Skeletal muscle cell (primary cell): ENCODE measurements around the gene VPS13D.
A peak's percentile ranks its signal among the peaks of the same experiment; 100 is the strongest.

Experiments
- DNase-seq: peaks from one replicate; pipeline ENCODE4 v3.0.0-alpha.2; 2010; ENCODE audit warnings: low read depth
- H3K4me3 ChIP-seq: 2 replicates; pipeline ENCODE4 v1.5.1; 2011; ENCODE audit warnings: low read depth, mild to moderate bottlenecking, control low read depth, low read length, moderate library complexity

Gene VPS13D

DNA sequence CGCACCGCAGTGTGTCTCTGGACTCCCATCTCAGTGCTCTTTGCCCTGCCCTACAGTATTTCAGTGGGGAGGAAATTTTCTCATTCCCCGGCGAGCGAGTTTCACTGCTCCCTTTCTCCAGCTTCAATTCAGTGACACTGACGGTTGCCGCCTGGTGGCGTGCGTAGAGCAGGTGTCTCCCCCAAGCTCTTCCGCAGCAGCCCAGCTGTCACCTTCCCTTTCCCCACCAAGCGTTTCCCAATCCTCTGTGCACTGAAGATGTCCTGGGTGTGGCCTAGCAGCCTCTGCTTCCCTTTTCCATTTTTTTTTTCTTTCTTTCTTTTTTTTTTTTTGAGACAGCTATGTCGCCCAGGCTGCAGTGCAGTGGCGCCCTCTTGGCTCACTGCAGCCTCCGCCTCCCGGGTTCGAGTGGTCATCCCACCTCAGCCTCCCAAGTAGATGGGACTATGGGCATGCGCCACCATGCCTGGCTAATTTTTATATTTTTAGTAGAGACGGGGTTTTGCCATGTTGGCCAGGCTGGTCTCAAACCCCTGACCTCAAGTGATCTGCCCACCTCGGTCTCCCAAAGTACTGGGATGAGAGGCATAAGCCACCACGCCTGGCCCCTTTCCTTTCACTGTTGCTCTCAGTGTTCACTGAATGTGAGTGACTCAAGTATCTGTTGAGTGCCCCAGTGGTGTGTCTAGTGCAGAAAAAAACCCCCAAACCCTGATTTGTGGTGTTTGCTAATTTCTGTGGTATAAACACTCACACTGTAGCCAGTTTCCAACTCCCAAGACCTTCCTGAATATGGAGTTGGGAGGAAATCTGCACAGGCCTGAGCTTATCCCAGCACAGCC lies 33.0 kb upstream of the VPS13D start:
- DNase-seq: no peak
- H3K4me3 ChIP-seq: no peak overlapping the region

DNA sequence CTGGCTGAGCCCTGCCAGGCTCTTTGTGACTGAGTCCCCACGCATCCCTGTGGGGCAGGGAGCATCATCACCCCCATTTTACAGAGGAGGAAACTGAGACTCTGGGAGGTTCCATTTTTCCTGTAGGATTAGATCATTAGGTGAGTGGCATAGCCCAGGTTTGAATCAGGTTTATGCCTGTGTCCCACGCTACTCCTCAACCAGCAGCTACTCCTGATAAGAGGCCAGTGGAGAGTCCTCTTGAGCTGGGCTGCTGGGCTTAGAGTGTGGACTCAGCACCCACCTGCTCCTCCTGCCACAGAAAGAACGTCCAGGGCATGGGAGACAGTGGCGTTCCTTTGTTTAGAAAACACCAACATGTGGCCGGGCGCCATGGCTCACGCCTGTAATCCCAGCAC lies 32.3 kb upstream of the VPS13D start:
- no peak for DNase-seq
- H3K4me3 ChIP-seq: no peak overlapping the region

DNA sequence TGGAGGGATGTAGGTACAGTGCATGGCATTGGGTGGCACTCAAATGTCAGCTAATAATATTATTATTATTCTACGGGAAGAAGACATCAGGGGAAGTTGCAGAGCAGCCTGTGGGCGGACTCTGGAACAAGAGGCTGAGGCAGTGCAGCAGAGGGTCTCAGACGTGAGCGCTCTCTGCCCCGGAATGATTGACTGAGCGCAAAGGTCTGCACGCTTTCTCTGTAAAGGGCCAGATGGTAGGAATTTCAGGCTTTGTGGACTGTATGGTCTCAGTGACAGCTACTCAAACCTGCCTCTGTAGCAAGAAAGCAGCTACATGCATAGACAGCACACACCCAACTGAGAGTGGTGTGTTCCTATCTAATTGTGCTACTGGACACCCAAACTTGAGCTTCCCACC lies 29.6 kb upstream of the VPS13D start:
- no peak for DNase-seq
- no peak overlapping the region for H3K4me3 ChIP-seq

DNA sequence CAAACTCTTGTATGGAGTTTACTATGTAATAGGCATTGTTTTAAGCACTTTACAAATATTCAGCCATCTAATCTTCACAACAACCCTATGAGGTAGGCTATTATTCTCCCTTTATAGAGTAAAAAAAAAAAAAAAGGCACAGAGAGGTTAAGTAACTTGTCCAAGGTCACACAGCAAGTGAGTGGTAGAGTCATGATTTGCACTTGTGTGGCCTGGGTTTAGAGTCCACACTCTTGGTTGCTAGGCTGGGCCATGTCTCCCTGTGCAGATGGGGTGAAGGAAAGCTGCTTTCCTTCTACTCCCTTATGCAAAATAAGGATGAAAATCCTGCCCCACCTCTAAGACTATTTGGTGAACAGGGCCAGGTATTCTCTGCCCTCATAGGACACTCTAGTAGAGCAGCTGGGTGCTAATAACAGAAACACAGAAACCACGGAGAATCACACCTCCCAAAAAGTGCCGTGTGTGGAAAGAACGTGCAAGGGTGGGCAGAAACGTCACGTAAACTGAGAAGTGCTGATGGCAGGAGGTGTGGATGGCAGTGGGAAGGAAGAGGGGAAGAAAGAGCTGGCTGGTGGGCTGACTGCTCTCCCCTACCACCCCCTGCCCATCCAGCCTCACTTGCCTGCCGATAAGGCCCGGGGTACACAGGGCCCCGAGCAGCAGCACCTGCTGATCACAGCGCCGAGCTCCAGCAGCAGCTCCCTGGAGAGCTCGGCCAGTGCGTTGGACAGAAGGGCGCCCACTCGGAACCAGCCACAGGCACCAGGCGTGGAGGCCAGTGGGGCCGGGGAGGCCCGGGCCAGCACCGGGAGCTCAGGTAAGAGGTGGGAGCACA lies 28.3 kb upstream of the VPS13D start:
- DNase-seq: no peak
- H3K4me3 ChIP-seq: no peak overlapping the region

DNA sequence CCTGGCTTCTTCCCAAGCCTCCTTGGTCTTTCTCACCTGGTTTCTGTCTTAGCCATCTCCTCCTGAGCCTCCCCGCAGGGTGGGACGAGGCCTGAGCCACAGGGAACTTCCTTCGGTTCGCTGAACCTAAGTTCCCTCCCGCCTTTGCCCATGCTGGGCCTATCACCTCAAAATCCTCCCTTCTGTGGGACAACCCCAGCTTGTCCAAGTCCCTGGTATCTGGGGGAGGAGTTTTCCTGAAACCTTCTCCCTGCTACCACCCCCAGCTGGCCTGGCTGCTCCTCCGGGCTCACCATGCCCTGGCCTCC lies 27.7 kb upstream of the VPS13D start:
- no peak overlapping the region for H3K4me3 ChIP-seq
- no peak for DNase-seq

DNA sequence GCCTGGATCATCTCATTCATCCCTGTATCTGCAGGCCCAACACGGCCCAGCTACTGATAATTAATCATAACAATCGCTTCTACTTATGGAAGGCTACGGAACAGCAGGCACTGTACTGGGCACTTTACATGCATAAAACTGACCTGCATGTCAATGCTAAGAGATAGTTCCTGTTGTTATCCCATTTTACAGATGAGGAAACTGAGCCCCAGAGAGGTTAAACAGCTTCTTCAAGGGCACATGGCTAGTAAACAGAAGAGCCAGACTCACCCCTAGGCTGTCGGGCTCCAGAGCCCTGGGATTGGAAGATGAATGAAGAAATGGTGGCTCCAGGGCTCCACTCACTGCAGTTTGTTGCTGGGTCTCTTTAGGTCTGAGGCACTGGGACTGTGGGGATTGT lies 27.3 kb upstream of the VPS13D start:
- no peak overlapping the region for H3K4me3 ChIP-seq

DNA sequence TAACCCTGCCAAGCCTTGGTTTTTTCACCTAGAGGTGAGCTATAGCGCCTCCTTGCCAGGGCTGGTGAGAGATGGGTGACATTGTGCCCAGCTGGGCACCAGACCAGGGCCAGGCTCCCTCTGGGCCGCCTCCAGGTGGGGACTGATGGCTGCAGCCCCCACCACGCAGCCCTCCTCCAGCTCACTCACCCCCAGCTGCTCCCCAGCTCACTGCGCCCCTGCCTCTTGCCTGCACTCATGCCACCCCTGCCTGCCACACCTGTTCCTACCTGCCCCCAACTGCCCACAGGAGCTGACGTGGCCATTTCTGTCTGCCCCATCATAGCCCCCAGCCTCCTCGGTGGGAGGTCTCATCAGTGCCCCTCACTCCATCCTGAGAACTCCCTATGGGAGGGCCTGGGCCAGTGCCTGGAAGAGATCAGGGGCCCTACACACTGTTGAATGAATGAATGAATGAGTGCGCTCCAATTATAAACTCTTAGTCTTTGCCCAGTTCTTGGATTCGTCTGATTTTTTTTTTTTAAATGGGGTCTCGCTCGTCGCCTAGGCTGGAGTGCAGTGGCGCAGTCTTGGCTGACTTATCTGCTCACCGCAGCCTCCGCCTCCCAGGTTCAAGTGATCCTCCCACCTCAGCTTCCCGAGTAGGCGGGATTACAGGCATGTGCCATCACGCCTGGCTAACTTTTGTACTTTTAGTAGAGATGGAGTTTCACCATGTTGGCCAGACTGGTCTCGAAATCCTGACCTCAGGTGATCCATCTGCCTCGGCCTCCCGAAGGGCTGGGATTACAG lies 26.4 kb upstream of the VPS13D start:
- no peak for DNase-seq
- H3K4me3 ChIP-seq: no peak overlapping the region

More for the DNA sequence above, 27.3 kb upstream of the VPS13D start:
- no peak for DNase-seq

DNA sequence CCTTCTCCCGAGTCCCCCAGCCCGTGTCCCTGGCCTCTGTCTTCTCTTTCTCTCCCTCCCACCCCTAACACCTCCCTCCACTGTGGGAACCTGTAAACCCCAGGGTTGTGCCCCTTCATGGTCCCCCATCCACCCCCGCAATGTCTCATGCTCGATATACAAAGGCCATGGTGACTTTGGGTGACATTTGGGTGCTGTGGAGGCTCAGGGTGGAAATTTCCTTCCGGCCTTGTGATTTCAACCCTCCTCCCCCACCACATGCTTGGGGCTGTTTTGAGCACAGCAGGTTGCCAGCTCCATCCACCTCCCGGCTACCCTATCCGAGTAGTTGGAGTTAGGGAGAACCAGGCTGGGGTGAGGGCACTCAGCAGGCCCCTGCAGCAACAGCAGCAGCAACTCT lies 25.7 kb upstream of the VPS13D start:
- no peak for DNase-seq
- H3K4me3 ChIP-seq: no peak overlapping the region

DNA sequence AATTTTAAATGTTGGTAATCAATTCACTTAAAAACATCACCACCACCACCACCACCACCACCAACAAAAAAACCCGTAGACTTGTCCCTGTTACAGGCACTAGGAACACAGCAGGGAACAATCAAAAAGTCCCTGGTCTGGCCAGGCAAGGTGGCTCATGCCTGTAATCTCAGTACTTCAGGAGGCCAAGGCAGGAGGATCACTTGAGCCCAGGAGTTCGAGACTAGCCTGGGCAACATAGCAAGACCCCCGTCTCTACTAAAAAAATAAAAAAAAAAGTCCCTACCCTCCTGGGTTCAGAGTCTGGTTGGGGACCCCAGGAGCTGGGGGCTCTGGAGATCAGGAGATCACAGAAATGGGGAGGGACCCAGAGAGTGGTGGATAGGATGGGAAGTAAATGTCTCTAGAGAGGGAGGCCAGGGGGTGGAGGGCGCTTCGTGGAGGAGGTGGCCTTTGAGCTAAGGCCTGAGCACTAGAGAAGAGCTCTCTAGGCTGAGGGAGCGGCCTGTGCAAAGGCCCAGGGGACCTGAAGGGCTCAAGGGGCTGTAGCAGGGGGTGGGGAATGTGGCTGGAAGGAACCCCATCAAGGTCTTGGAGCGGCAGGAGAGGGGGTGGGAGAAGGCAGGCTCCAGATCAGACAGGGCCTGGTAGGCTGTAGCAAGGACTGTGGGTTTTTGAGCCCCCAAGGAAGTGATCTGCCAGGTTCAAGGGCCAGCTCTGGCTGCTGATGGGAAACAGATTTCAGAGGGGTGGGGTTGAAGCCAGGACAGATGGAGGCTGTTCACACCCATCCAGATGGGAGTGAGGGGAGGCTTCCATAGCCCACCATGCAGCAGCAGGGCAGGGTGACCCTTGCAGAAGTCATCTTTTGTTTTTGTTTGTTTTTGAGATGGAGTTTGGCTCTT lies 24.8 kb upstream of the VPS13D start:
- no peak overlapping the region for H3K4me3 ChIP-seq
- no peak for DNase-seq

DNA sequence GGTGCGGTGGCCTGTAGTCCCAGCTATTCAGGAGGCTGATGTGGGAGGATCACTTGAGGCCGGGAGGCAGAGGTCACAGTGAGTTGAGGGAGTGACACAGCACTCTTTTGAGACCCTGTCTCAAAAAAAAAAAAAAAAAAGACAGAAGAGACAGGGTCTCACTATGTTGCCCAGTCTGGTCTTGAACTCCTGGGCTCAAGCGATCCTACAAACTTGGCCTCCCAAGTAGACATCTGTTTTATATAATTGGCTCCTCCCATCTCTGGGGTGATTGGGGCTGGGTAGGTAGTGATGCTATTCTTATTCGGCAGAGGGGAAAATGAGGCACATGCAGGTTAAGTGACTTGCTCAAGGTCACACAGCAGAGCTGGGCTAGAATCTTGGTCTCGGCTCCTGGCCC lies 23.6 kb upstream of the VPS13D start:
- H3K4me3 ChIP-seq: no peak overlapping the region
- no peak for DNase-seq

DNA sequence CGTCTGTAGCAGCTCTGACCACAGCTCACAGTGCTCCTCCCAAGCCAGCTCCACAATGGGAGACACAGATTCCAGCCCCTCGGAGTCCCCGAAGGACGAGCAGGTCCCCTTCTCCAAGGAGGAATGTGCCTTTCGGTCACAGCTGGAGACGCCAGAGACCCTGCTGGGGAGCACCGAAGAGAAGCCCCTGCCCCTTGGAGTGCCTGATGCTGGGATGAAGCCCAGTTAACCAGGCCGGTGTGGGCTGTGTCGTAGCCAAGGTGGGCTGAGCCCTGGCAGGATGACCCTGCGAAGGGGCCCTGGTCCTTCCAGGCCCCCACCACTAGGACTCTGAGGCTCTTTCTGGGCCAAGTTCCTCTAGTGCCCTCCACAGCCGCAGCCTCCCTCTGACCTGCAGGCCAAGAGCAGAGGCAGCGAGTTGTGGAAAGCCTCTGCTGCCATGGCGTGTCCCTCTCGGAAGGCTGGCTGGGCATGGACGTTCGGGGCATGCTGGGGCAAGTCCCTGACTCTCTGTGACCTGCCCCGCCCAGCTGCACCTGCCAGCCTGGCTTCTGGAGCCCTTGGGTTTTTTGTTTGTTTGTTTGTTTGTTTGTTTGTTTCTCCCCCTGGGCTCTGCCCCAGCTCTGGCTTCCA lies 22.9 kb upstream of the VPS13D start:
- DNase-seq: no peak
- no peak overlapping the region for H3K4me3 ChIP-seq

DNA sequence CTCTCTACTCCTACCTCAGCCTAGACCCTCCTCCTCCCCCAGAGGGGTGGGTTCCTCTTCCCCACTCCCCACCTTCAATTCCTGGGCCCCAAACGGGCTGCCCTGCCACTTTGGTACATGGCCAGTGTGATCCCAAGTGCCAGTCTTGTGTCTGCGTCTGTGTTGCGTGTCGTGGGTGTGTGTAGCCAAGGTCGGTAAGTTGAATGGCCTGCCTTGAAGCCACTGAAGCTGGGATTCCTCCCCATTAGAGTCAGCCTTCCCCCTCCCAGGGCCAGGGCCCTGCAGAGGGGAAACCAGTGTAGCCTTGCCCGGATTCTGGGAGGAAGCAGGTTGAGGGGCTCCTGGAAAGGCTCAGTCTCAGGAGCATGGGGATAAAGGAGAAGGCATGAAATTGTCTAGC lies 21.6 kb upstream of the VPS13D start:
- H3K4me3 ChIP-seq: no peak overlapping the region
- DNase-seq: no peak

DNA sequence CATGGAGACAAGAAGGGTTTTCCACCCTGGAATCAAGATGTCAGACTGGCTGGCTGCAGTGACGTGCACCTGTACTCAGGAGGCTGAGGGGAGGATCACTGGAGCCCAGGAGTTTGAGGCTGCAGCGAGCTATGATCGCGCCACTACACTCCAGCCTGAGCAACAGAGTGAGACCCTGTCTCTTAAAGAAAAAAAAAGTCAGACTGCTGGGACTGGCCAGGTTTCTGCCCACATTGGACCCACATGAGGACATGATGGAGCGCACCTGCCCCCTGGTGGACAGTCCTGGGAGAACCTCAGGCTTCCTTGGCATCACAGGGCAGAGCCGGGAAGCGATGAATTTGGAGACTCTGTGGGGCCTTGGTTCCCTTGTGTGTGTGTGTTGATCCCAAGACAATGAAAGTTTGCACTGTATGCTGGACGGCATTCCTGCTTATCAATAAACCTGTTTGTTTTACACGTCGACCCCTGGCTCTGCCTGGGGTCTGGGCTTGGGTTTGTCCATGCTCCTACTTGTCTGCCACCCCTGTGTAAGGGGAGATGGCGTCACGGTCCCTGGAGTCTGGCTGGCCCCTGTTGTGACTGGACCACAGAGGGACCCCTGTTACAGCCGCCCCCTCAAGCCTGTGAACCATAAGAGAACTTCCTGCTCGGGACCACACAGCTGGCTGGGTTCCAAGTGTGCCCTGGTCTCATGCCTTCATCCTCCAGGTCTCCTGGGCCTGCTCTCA lies 20.9 kb upstream of the VPS13D start:
- DNase-seq: peak; percentile 21
- H3K4me3 ChIP-seq: no peak overlapping the region

DNA sequence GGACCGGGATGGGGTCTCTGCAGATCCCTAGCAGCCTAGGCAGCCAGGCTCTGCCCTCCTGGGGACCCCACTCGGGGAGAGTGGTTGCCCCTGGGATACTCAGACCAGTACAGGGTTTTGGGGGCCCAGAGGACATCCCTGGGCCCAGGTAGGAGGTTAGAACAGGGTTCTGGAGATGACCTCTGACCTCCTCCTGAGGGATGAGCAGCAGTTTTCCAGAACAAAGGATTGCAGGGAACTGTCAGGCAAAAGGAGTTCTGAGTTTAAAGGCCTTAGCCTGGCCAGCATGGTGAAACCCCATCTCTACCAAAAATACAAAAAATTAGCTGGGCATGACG lies 20.4 kb upstream of the VPS13D start:
- no peak overlapping the region for H3K4me3 ChIP-seq
- DNase-seq: no peak

DNA sequence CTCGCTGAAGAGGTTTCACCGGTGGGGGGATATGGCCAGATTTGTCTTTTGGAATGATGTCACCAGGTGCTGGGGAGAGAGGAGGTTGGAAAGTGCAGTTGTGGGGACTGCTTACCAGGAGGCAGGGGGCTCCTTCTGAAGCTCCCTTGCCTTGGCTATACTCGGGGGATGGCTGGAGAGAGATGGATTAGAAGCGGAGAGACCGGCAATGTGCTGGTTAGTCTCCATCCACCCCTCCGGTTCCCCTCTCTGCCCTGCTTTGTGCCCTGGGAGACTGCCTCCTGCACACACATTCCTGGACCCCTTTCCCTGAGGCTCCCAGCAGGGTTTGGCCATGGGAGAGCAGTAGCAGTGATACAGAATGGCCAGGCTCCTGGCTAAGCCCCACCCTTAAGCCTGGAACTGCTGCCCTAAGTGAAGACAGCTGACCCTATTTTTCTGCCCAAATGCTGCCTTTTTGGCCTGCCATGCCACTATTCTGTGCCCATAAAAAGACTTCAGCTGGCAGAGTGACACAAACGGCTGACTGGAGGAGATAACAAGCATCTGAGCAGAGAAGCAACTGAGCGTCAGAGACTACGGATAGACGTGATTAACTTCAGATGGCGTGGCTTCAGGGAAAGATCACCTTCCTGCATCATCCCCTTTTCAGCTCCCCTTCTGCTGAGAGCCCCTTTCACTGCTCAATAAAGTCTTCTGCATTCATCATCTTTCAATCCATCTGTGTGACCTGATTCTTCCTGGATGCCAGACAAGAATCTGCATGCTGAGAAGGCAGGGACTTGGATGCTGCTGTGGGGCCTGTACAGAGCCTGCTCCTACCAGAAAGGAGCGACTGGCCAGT lies 14.5 kb upstream of the VPS13D start:
- H3K4me3 ChIP-seq: no peak overlapping the region
- DNase-seq: no peak

DNA sequence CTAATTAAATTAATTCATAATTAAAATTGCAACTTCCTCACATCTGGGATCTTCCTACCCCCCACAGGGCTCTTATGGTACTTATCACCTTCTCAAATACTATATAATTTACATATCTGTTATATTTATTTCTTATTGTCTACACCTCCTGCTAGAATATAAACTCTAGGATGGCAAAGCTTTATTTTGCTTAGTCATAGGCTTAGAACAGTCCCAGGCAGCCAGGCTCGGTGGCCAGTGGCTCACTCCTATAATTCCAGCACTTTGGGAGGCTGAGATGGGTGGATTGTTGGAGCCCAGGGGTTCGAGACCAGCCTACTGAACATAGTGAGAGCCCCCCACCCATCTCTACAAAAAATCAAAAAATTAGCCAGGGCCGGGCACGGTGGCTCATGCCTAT lies 10.0 kb upstream of the VPS13D start:
- H3K4me3 ChIP-seq: no peak overlapping the region
- no peak for DNase-seq

DNA sequence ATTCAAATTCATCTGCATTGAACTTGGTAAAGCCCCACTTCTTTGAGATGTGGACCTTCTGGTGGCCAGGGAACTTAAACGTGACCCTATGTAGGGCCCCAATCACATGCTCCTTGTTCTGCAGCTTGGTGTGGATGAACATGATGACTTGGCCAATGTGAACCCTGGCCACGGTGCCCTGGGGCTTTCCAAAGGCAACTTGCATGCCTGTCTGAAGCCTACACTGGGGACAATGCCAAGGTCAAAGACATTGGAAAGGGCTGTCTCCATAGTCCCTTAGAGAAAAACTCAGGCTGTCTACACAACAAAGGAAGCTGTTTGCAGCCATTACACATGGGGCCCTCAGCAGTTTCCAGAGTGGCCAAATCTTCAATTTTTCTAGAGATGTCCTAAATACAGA lies 8.9 kb upstream of the VPS13D start:
- no peak for DNase-seq

More for the DNA sequence above, 8.9 kb upstream of the VPS13D start:
- no peak overlapping the region for H3K4me3 ChIP-seq
